Measurements from ENCODE around the gene RBM42.
"Not testable (repeated sequence)": the region's sequence is repeated elsewhere in the genome, so short reads cannot be mapped to it uniquely, and the experiment has no call there.

The RBM42 gene

GRCh38 chr19:35628565-35629331, at the start of gene RBM42:
Gene RBM42 (plus strand): TSS chr19:35629036. CDS start chr19:35629154, 118 bp downstream.
- FAIRE-seq (peak; percentile 92), DNase-seq (ENCODE audit: low spot score) (peak; percentile 96)

GRCh38 chr19:35582760-35583159, 46.1 kb upstream of the RBM42 start:
- DNase-seq (ENCODE audit: low spot score): no peak
- FAIRE-seq: no peak

- DNase-seq (ENCODE audit: low spot score) (no peak), FAIRE-seq (no peak)
Observed at GRCh38 chr19:35585848-35586247, 43.0 kb upstream of the RBM42 start, which contains the start of gene PMIS2. Gene PMIS2 (plus strand): TSS chr19:35586173. CDS start chr19:35586260, 87 bp downstream.

GRCh38 chr19:35587321-35587720, 41.5 kb upstream of the RBM42 start:
- DNase-seq (ENCODE audit: low spot score) (no peak), FAIRE-seq (no peak)

GRCh38 chr19:35590875-35591274, 38.0 kb upstream of the RBM42 start:
- DNase-seq (ENCODE audit: low spot score): no peak
- FAIRE-seq: no peak

GRCh38 chr19:35592226-35592625, 36.6 kb upstream of the RBM42 start:
- no peak for DNase-seq (ENCODE audit: low spot score)
- FAIRE-seq: no peak

GRCh38 chr19:35595026-35595425, 33.8 kb upstream of the RBM42 start:
- not testable (repeated sequence) for FAIRE-seq; DNase-seq (ENCODE audit: low spot score)

- DNase-seq (ENCODE audit: low spot score) (no peak), FAIRE-seq (no peak)
Observed at GRCh38 chr19:35595928-35596327, 32.9 kb upstream of the RBM42 start.

GRCh38 chr19:35596366-35596999, 32.4 kb upstream of the RBM42 start:
- FAIRE-seq: no peak
- DNase-seq (ENCODE audit: low spot score): no peak

GRCh38 chr19:35601971-35602370, 26.9 kb upstream of the RBM42 start:
- no peak for DNase-seq (ENCODE audit: low spot score)

GRCh38 chr19:35604436-35604835, 24.4 kb upstream of the RBM42 start:
- not testable (repeated sequence) for FAIRE-seq; DNase-seq (ENCODE audit: low spot score)

More at GRCh38 chr19:35601971-35602370, 26.9 kb upstream of the RBM42 start:
- no peak for FAIRE-seq

- DNase-seq (ENCODE audit: low spot score); FAIRE-seq: not testable (repeated sequence)
Observed at GRCh38 chr19:35607170-35607569, 21.7 kb upstream of the RBM42 start.

- DNase-seq (ENCODE audit: low spot score): no peak
- FAIRE-seq: no peak
Observed at GRCh38 chr19:35607661-35608060, 21.2 kb upstream of the RBM42 start.

- FAIRE-seq (no peak), DNase-seq (ENCODE audit: low spot score) (no peak)
Observed at GRCh38 chr19:35608251-35608650, 20.6 kb upstream of the RBM42 start.

GRCh38 chr19:35609851-35610353, 18.9 kb upstream of the RBM42 start:
- no peak for DNase-seq (ENCODE audit: low spot score)
- FAIRE-seq: no peak

- FAIRE-seq (no peak), DNase-seq (ENCODE audit: low spot score) (no peak)
Observed at GRCh38 chr19:35612224-35612558, 16.6 kb upstream of the RBM42 start.

GRCh38 chr19:35612559-35613321, 16.1 kb upstream of the RBM42 start, which contains the start of gene HAUS5:
Gene HAUS5 (plus strand): TSS chr19:35612735. CDS start chr19:35612795, 60 bp downstream.
- DNase-seq (ENCODE audit: low spot score) (peak; percentile 82), FAIRE-seq (peak; percentile 54)

GRCh38 chr19:35613574-35613973, 15.3 kb upstream of the RBM42 start:
- DNase-seq (ENCODE audit: low spot score): no peak
- no peak for FAIRE-seq

- DNase-seq (ENCODE audit: low spot score): no peak
- FAIRE-seq: no peak
Observed at GRCh38 chr19:35615036-35615435, 13.8 kb upstream of the RBM42 start.

GRCh38 chr19:35618857-35619256, 10.0 kb upstream of the RBM42 start:
- DNase-seq (ENCODE audit: low spot score): no peak
- FAIRE-seq: no peak

- FAIRE-seq (no peak), DNase-seq (ENCODE audit: low spot score) (no peak)
Observed at GRCh38 chr19:35619290-35619923, 9.4 kb upstream of the RBM42 start.

Data from RCC 7860 (cell line).